Activated CD4-positive, alpha-beta T cell treated with anti-CD3 and anti-CD28 coated beads for 24 hours (primary cell): ENCODE data around the gene SCAANT1.
A peak's percentile ranks its signal among the peaks of the same experiment; 100 is the strongest.

ENCODE experiments used
- DNase-seq, 2 donors: peaks; one replicate each; pipeline ENCODE4 v3.0.0-alpha.2; 2020; ENCODE audit warnings: low read depth in 2 of 2

The SCAANT1 gene

DNA sequence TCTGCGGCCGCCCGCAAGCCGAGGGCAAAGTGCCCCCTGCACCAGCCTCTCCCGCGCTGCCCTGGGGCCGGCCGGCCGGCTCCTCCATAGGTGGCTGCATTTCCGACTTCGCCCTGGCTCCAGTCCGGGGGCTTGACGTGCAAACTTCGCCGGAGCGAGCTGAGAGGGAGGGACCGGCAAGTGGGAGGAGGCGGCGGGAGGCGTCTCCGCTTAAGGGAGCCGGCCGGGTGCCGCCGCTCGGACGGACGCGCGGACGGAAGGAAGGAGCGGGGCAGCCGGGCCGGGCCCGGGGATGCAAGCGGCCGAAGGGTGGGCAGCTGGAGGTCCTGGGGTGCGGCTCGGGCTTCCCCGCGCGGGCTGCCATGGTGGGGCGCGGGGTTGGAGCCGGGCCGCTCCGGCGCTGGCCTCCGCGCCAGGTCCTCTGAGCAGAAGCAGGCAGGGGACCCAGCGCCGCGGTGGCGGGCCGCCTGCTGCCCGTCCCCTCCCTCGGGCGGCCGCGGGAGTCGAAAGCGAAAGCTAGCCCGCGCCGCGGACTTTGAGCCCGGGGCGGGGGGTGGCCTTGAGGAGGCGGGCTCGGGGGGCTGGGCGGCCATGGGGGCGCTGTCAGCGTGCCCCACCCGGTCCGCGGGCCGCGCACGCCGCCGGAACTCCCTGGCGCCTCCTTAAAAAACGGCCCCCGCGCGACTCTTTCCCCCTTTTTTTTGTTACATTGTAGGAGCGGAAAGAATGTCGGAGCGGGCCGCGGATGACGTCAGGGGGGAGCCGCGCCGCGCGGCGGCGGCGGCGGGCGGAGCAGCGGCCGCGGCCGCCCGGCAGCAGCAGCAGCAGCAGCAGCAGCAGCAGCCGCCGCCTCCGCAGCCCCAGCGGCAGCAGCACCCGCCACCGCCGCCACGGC lies at the start of gene SCAANT1:
SCAANT1 (minus strand) TSS at position 511 of the 895 bp plus-strand sequence.
- DNase-seq: peak; percentile 65 to 67

DNA sequence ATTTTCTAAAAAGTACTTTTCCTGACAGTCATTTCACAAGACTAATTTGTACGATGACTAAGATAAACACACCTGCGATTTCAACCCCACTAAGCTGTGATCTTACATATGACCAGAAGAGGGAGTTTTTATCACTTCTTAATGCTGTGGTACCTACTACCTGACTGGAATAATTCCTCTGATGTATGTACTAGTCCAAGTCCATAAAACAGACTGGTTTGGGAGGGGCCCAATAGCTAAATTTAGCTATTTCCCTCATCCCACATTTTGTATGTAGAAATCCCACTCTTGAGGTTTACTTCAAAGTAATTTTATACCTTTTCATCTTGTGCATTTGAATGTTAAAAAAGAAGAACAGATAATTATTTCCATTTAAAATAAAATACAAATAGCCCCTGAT lies 49.7 kb upstream of the SCAANT1 start:
- no peak for DNase-seq

DNA sequence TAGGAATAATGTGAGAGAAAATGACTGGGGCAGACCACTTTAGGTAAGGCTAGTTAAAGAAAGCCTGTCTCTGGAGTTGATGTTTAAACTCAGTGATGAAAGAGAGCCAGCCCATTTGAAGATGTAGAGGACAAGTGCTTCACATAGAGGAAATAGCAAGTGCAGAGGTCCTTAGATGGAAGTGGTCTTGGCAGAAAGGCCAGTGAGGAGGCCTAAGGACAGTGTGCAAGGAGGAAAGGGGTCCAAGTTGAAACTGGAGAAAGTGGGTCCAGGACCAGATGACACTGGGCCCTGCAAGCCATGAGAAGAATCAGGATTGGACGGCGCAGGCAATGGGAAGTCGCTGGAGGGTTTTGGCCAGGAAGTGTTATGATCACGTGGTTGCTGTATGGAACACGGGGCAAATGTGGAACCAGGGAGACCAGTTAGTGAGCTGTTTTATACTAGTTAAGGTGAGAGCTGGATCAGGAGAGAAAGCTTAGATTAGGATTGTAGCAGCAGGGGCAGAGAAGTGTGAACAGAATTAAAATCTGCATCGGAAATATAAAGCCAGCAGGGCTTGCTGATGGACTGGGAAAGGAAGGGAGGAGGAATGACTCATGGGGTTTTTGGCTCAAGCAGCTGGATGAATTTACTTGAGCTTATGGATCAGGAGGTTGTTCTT lies 48.0 kb upstream of the SCAANT1 start:
- no peak for DNase-seq

DNA sequence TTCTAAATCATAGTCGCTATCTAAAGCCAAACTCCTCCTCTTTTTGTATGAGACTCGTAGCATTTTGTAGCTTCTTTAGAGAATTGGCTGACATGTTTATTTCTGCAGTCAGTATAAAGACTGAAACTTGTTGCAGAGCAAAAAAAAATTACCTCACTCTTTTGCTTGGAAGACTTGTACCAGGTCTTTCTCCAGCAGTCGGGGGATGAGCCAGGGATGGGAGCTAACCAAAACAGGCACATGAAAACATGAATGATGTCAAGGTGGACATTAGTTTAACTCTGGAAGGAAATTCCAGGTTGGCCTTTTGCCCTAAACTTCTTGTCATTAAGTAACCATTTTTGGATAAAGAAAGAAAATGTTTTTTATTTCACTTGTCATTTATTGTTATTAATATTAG lies 47.0 kb upstream of the SCAANT1 start:
- DNase-seq: no peak

DNA sequence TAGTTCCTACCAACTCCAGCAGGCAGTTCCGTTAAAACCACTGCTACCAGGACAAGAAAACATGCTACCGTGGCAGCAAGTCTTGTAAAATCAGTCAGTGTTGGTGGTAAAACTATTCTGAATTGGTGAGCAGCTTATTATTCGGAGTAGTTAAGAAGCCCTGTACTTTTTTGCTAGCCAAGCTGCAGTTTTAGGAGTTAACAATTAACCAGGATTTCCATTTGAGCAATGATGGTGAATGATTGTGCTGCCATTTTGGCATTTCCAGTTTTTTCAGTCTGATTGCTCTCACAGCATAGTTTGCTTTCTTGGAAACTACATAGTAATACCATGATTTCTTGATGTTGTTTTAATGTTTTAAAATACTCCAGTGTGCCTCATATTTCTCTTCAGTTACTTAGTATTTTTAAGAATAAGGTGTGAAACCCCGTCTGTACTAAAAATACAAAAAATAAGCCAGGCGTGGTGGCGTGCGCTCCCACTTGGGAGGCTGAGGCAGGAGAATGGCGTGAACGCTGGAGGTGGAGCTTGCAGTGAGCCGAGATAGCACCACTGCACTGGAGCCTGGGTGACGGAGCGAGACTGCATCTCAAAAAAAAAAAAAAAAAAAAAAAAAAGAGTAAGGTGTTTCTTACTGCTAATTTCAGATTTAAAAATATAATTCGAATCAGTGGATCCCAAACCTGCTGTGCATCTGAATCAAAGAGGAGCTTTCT lies 43.8 kb upstream of the SCAANT1 start:
- no peak for DNase-seq

DNA sequence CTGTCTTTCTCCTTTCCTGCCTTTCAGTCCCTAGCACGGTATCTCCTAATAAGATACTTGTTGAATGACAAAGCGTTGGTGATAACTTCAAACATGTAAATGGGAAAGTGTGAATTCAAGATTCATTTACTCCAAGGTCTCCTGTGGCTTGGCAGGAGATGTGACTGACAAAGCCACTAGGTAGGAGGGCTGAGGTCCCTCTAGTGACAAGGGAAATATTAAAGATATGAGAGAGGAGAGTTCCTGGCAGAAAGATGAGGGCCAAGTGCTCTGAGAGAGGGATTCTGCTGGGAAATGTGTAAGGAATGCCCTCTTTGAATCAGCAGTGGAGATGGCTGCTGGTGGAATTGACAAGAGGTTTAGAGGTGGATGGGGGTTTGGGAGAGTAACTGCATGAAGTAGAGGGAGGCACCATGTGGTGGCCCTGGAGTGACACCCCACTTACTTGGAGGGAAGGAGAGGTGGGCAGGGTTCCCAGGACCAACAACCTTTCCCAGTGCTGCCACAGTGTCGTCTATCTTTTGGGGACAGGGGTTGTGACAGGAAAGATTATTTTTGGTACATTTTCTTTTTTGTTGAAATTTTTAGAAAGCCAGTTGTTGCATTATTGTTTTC lies 43.0 kb upstream of the SCAANT1 start:
- DNase-seq: no peak

DNA sequence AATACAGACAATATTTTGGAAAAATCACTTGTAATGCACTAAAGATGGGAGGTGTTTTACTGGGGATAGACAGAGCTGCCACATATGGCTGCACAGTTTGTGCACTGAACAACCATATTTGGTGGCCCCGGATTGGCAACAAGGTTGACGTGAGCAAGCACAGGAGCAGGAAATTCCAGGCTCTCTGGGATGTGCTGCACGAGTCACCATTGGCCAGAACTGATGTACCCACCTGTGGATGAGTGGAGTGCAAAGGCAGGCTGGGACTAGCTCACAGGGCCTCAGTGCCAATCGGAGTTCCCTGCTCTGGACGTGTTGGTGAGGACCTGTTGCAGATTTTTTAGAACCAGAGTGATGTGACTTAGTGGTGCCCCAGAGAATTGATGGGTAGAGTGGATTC lies 42.0 kb upstream of the SCAANT1 start:
- DNase-seq: no peak

GRCh38 chr3:63952248-63952594 lies 40.0 kb upstream of the SCAANT1 start:
- no peak for DNase-seq

DNA sequence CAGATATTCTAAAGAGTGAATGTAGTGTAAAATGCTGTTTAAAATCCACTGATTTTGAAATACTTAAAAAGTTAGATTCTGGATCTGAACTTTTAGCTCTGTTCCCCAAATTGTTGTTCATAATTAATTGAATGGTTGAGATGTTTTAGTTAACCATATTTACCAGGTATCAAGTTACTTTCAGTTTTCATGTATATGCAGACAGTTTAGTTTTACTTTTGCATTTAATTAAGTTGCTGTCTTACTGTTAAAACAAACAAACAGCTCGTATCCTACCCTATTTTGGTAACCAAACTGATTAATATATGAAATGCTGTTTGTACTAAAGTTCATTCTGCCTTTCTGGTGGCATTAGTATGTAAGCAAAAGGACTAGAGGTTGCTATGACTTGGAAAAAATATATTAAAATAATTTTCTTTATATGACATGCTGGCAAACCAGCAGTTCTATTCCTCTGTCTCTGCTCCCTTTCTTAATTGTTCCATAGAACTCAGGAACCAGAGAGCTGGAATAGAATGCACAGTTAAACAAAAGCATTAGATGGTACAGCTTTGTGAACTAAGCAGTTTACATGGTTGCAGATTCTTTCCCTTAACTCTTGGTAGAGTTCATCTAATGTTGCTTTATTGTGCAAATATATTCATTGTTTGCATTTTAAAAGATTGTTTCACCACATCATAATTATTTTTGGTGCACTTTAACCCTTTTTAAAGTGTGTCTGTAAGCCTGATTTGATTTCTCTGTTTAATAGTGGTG lies 39.5 kb upstream of the SCAANT1 start:
- DNase-seq: no peak

GRCh38 chr3:63950698-63951097 lies 38.5 kb upstream of the SCAANT1 start:
- DNase-seq: no peak

DNA sequence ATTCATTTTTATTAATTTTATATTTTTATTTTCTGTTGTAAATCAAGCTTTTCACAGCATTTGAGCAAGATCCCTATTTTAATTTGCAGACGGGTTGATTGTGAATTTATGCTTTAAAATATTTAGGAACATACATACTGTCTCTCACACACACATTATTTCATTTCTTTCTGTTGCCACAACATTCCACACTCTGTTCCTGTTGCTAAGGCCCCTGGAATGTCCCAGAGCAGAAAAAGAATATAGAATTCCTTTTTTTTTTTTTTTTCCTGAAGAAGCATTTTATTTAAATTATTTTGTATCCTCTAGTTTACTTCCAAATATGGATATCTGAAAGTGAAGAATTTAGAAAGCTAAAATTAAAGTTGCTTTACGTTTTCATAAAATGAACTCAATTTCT lies 36.8 kb upstream of the SCAANT1 start:
- no peak for DNase-seq

DNA sequence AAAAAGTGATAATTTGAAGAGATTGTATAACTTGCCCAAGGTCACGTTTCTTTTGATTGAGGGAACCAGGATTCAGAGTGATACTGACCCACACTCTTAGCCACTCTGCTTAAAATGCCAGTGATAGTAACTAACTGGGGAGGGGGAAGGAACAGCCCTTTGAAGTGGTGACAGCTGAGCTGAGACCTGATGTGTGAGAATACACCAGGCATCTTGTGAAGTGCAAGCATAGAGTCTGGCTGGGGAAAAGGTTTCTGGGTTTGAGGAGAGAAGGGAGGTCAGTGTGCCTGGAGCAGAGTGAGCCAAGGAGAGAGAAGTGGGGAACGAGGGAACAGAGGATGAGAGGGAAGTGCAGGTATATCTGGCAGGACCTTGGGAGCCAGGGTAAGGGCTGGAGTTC lies 35.4 kb upstream of the SCAANT1 start:
- DNase-seq: no peak

- DNase-seq: no peak
Observed at GRCh38 chr3:63946753-63947152, 34.6 kb upstream of the SCAANT1 start.

DNA sequence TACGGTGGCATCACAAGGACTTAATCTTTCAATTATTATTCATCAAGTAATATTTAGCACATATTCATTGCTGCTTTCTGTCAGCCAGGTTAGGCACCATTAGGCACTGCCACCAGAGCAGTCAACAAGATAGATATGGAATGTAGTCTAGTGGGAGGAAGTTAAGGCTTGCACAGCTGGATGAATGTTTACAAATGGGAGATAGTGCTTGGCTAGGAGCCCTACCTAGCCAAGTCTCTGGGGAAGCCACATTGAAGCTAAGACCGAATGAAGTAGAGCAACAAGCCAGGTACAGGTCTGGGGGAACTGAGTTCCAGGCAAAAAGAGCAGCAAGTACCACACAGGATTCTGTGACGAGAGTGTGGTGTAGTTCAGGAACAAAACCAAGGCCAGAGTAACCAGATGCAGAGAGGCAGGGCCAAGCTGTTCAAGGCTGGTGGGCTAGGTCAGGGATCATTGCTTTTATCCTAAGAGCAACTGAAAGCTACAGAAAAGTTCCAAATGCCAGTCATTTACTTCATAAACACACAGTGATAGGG lies 33.4 kb upstream of the SCAANT1 start:
- DNase-seq: no peak

- no peak for DNase-seq
Observed at GRCh38 chr3:63943678-63944077, 31.5 kb upstream of the SCAANT1 start.

DNA sequence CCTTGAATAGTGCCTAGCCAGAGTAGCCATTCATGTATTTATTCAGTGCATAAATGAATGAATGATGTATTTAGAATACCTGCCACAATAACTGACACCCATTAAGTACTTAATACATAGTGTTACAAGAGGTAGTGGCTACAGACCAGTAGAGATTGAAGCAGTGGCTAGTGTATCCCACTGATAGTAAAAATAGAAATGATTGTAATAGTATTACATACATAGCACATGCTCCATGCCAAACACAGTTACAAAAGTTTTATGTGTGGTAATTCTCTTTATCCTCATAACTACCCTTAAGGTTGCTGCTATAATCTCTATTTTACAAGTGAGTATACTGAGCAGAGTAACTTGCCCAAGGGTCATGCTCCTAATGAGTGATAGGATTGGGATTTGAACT lies 30.3 kb upstream of the SCAANT1 start:
- no peak for DNase-seq

- DNase-seq: no peak
Observed at GRCh38 chr3:63940389-63940757, 28.2 kb upstream of the SCAANT1 start.

DNA sequence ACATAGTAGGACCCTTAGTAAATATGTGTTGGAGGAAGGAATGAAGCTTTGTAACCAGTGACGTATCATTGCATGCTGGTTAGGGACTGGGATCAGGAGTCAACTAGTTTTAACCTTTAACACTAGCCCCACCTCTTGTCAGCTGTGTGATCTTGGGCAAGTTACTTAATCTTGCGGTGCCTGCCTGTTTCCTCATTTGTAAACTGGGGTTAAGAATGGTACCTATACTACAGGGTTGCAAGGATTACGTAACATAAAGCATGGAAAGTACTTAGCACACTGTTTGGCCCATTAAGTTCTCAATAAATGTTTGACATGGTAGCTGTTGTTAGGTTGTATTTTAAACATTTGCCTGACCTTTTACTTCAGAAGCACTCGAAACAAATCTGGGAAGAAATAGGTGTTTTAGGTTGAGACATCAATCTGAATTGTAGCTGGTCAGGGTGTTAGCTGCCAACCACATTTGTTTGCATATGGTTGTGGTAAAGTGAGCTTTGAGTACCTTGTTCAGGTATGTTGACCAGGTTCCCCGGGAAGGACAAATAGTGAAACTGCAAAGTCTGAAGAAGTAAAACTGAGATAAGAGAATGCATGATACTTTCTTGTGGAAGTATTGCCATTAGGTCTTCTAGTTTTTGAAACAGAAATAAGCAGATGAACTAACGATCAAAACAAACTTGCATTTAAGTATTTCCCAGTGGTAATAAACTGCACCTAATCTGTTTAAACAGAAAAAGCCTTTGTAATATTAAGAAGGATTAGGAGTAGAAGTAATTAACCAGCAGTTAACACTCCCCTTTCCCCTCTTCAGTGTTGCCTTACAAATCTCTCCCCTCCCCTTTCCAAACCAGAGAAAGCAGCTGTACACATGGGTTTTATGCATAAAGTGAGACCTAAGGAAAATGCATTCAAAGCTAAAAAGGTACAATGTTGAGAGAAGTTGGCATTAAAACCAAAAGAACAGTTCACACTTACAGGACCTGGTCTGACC lies 25.8 kb upstream of the SCAANT1 start:
- DNase-seq: no peak

DNA sequence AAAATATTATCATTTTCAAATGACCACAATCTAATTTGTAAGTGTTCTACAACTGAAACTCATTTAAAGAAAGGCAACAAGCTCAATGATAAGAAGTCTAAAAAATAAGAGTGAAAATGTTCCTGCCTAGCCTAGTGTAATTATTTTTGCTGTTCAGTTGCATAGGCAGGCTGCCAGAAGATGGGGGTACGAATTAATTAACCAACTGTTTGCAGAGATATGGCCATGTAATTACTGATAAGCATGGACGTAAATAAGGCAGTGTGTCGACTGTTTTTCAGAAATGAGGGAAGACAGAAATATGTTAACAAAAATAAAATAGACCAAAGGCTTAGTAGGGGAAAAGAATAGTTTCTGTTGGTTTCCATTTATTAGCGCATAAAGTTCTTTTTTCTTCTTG lies 24.7 kb upstream of the SCAANT1 start:
- DNase-seq: no peak
